Transverse colon (tissue), 1 donor: ENCODE results near the gene LRPPRC.

Experiments used
- EP300 ChIP-seq: sonication (generic); formaldehyde crosslinking; IDR thresholded peaks from one replicate; pipeline ENCODE4 v1.6.1; 2017; ENCODE audit warnings: antibody characterized with exemption, low read depth
- POLR2A ChIP-seq: fragments of 450-650 bp; IDR thresholded peaks from one replicate; pipeline ENCODE4 v1.6.1; 2016; ENCODE audit warnings: antibody characterized with exemption, mild to moderate bottlenecking, moderate library complexity

DNA sequence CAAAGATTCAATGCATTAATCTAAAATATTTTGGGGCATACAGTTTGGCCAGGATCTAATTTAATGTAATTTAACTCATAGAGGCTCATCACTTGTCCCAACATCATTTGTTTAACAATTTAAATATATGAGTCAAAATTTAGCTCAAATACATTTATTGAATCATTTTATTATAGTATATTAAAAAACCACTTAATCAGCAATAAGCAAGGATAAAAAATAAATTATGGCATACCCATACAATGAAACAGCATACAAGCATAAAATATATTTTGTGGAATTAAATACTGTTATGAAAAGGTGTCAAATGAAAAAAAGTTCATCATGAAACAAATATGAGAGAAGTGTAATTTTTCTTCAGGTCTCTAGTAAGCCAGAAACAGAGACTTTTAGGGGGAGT lies 34.9 kb downstream of the LRPPRC start:
- no peak for TF ChIP-seq EP300
- TF ChIP-seq POLR2A, result no peak
